GM23248 (cell line): Measurements from ENCODE around the gene FHAD1. TPM values are rescaled to one million over a fixed set of nuclear protein-coding genes. Genes with fewer than 3 reads are reported as not detected.
A peak's percentile ranks its signal among the peaks of the same experiment; 100 is the strongest.

Experiments
- DNase-seq: peaks from one replicate; pipeline ENCODE4 v3.0.0-alpha.2; 2015
- H2AFZ ChIP-seq: fragments of 200-600 bp; sonication (generic); 2 replicates; pipeline ENCODE4 v1.6.1; 2016; ENCODE audit warnings: antibody characterized with exemption
- H3F3A ChIP-seq: fragments of 200-600 bp; sonication (generic); 2 replicates; pipeline ENCODE4 v1.6.1; 2016; ENCODE audit warnings: mild to moderate bottlenecking, antibody characterized with exemption, mixed run types; ENCODE audit not compliant: insufficient read depth
- H3K27ac ChIP-seq: fragments of 200-600 bp; sonication (generic); 2 replicates; pipeline ENCODE4 v1.5.1; 2016; ENCODE audit warnings: mild to moderate bottlenecking
- H3K27me3 ChIP-seq: fragments of 200-600 bp; sonication (generic); replicated peaks from 2 replicates; pipeline ENCODE4 v1.6.1; 2016; ENCODE audit warnings: mild to moderate bottlenecking; ENCODE audit not compliant: insufficient read depth
- H3K36me3 ChIP-seq: fragments of 200-600 bp; sonication (generic); 2 replicates; pipeline ENCODE4 v1.6.1; 2016; ENCODE audit warnings: low read depth, mild to moderate bottlenecking
- H3K4me1 ChIP-seq: fragments of 200-600 bp; sonication (generic); 2 replicates; pipeline ENCODE4 v1.6.1; 2016; ENCODE audit warnings: mild to moderate bottlenecking; ENCODE audit not compliant: insufficient read depth
- H3K4me2 ChIP-seq: fragments of 200-600 bp; sonication (generic); one replicate; pipeline ENCODE4 v1.6.1; 2016; ENCODE audit warnings: mild to moderate bottlenecking; ENCODE audit not compliant: unreplicated experiment
- H3K4me3 ChIP-seq: fragments of 200-600 bp; sonication (generic); 2 replicates; pipeline ENCODE4 v1.5.1; 2016; ENCODE audit warnings: mild to moderate bottlenecking
- H3K79me2 ChIP-seq: fragments of 200-600 bp; sonication (generic); 2 replicates; pipeline ENCODE4 v1.6.1; 2016; ENCODE audit warnings: mild to moderate bottlenecking; ENCODE audit not compliant: insufficient read depth
- H3K9ac ChIP-seq: fragments of 200-600 bp; sonication (generic); 2 replicates; pipeline ENCODE4 v1.6.1; 2016; ENCODE audit warnings: mild to moderate bottlenecking
- H3K9me2 ChIP-seq: fragments of 200-600 bp; sonication (generic); 2 replicates; pipeline ENCODE4 v1.6.1; 2016; ENCODE audit warnings: mixed run types, mild to moderate bottlenecking, moderate library complexity; ENCODE audit not compliant: insufficient read depth
- H3K9me3 ChIP-seq: fragments of 200-600 bp; sonication (generic); one replicate; pipeline ENCODE4 v1.6.1; 2017; ENCODE audit warnings: low read depth
- H4K20me1 ChIP-seq: fragments of 200-600 bp; sonication (generic); 2 replicates; pipeline ENCODE4 v1.6.0; 2016; ENCODE audit not compliant: insufficient read depth
- EZH2 ChIP-seq: fragments of 200-600 bp; sonication (generic); IDR thresholded peaks from 2 replicates; pipeline ENCODE4 v1.6.1; 2018; ENCODE audit warnings: antibody characterized with exemption, mild to moderate bottlenecking; ENCODE audit not compliant: insufficient read depth, poor library complexity, severe bottlenecking
- EZH2phosphoT487 ChIP-seq: fragments of 200-600 bp; sonication (generic); IDR thresholded peaks from 2 replicates; pipeline ENCODE4 v1.6.1; 2018; ENCODE audit warnings: antibody characterized with exemption, moderate library complexity, mild to moderate bottlenecking, low read depth; ENCODE audit not compliant: insufficient read depth
- WGBS, 2 experiments: methylation state at CpG; one replicate each; pipeline ENCODE4 v1.1.6; 2015 to 2017; ENCODE audit warnings: low lambda C conversion rate in 2 of 2, low coverage in 1 of 2; ENCODE audit errors: missing lambda C conversion rate in 2 of 2; 5-methylcytosine and 5-hydroxymethylcytosine counted together
- in situ Hi-C: fragments of 300-500 bp; cut with MboI; formaldehyde crosslinking; loops from 2 replicates; pipeline ENCODE4 v1.15.0; 2020
- polyA plus RNA-seq: library from polyadenylated mRNA; unstranded; fragments of >200 nt; fragmentation: Nextera tagmentation; extraction: Ambion mirVana; gene quantifications from 2 replicates; pipeline ENCODE4 v1.2.1, GENCODE V29; 2016
- total RNA-seq: library from RNA; depleted of rRNA; stranded (reverse); fragments of >200 nt; shearing (Covaris generic); gene quantifications from 2 replicates; pipeline ENCODE4 v1.2.3, GENCODE V29; 2014

The FHAD1 gene
- total and polyA plus RNA-seq, 2 experiments from 2014 or later, result 0.24 TPM; not detected in 1

GRCh38 chr1:15351310-15351709, 104.3 kb downstream of the FHAD1 start:
- Histone ChIP-seq H3K27me3 (no peaks in the 10 kb centered on the region), H3K4me3 (no peak overlapping the region), H3K9me2 (no peaks in the 10 kb centered on the region), H3K27ac (no peak overlapping the region), H3K9me3 (no peaks in the 10 kb centered on the region), H3K9ac (no peak overlapping the region), H3K4me2 (no peak overlapping the region), H4K20me1 (no peaks in the 10 kb centered on the region), H2AFZ (no peak overlapping the region), H3K4me1 (peaks cover 32% of the 10 kb centered on the region), H3K79me2 (no peaks in the 10 kb centered on the region), H3K36me3 (no peaks in the 10 kb centered on the region), H3F3A (peaks cover 31% of the 10 kb centered on the region)
- in situ Hi-C loops, result no loop called here
- no peak for DNase-seq
- TF ChIP-seq EZH2 (no peak), EZH2phosphoT487 (no peak)
- 91 to 96% methylated on average over 4 of the region's 4 CpGs for WGBS, 2 experiments

GRCh38 chr1:15352128-15352957, 105.3 kb downstream of the FHAD1 start:
- H3K79me2 ChIP-seq, result no peaks in the 10 kb centered on the region
- no peaks in the 10 kb centered on the region for H3K36me3 ChIP-seq
- H3K27ac ChIP-seq, result no peak overlapping the region
- no peaks in the 10 kb centered on the region for H4K20me1 ChIP-seq
- no peak overlapping the region for H3K4me3 ChIP-seq
- peaks cover 34% of the 10 kb centered on the region for H3F3A ChIP-seq
- peaks cover 42% of the 10 kb centered on the region for H3K4me1 ChIP-seq
- TF ChIP-seq EZH2 (no peak), EZH2phosphoT487 (no peak)
- H2AFZ ChIP-seq, result peak overlapping the region; percentile 57
- H3K4me2 ChIP-seq, result no peak overlapping the region
- peak; percentile 91 for DNase-seq
- 72 to 73% methylated on average over 12 of the region's 12 CpGs for WGBS, 2 experiments
- H3K9ac ChIP-seq, result no peak overlapping the region
- H3K9me2 ChIP-seq, result no peaks in the 10 kb centered on the region
- in situ Hi-C loops, result no loop called here
- H3K9me3 ChIP-seq, result no peaks in the 10 kb centered on the region
- no peaks in the 10 kb centered on the region for H3K27me3 ChIP-seq

- DNase-seq, result peak; percentile 24
- Histone ChIP-seq H3K9me3 (no peaks in the 10 kb centered on the region), H3K4me1 (peaks cover 45% of the 10 kb centered on the region), H4K20me1 (no peaks in the 10 kb centered on the region), H3K27ac (peak overlapping the region; percentile 32), H3K36me3 (no peaks in the 10 kb centered on the region), H3K9me2 (no peaks in the 10 kb centered on the region), H3F3A (peaks cover 34% of the 10 kb centered on the region), H2AFZ (no peak overlapping the region), H3K79me2 (no peaks in the 10 kb centered on the region), H3K9ac (no peak overlapping the region), H3K27me3 (no peaks in the 10 kb centered on the region), H3K4me3 (no peak overlapping the region), H3K4me2 (no peak overlapping the region)
- TF ChIP-seq EZH2phosphoT487, result no peak
- no peak for TF ChIP-seq EZH2
- 67 to 69% methylated on average over 11 of the region's 11 CpGs for WGBS, 2 experiments
- in situ Hi-C loops, result no loop called here
These were observed 107.0 kb downstream of the FHAD1 start for GRCh38 chr1:15353839-15354579.

GRCh38 chr1:15354580-15354965, 107.5 kb downstream of the FHAD1 start:
- Histone ChIP-seq H3K79me2 (no peaks in the 10 kb centered on the region), H3K9ac (no peak overlapping the region), H3K27ac (peak overlapping the region; percentile 32), H2AFZ (no peak overlapping the region), H3K4me1 (peaks cover 45% of the 10 kb centered on the region), H4K20me1 (no peaks in the 10 kb centered on the region), H3K4me2 (no peak overlapping the region), H3K27me3 (no peaks in the 10 kb centered on the region), H3K36me3 (no peaks in the 10 kb centered on the region), H3K4me3 (no peak overlapping the region), H3K9me3 (no peaks in the 10 kb centered on the region), H3K9me2 (no peaks in the 10 kb centered on the region), H3F3A (peaks cover 34% of the 10 kb centered on the region)
- no peak for TF ChIP-seq EZH2
- no peak for TF ChIP-seq EZH2phosphoT487
- DNase-seq, result peak; percentile 82
- in situ Hi-C loops, result no loop called here
- WGBS, 2 experiments, result 67 to 69% methylated on average over 6 of the region's 6 CpGs
